ENCODE data around the gene ACACB.
"Not testable (repeated sequence)": the region's sequence is repeated elsewhere in the genome, so short reads cannot be mapped to it uniquely, and the experiment has no call there.

Gene ACACB

DNA sequence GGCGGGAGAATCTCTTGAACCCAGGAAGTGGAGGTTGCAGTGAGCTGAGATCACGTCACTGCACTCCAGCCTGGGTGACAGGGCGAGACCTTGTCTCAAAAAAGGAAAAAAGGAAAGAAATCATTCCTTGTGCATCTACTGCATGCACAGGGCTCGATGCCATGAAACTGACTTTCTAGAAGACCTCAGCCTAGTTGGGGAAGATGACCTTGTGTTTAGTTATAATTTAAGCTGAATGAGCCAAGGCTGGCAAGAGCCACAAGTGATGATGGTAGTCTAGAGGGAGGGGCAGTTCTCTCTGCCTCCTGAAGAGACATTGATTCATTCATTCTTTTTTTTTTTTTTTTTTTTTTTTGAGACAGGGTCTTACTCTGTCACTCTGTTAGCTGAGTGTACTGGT, 24.2 kb downstream of the ACACB start:
- no peak for DNase-seq (ENCODE audit: low spot score)

- no peak for DNase-seq (ENCODE audit: low spot score)
These were observed 27.8 kb downstream of the ACACB start for GRCh38 chr12:109144224-109144623.

- DNase-seq (ENCODE audit: low spot score), result not testable (repeated sequence)
These were observed 30.7 kb downstream of the ACACB start for GRCh38 chr12:109147126-109147525.

GRCh38 chr12:109147954-109148353, 31.6 kb downstream of the ACACB start:
- no peak for DNase-seq (ENCODE audit: low spot score)

DNA sequence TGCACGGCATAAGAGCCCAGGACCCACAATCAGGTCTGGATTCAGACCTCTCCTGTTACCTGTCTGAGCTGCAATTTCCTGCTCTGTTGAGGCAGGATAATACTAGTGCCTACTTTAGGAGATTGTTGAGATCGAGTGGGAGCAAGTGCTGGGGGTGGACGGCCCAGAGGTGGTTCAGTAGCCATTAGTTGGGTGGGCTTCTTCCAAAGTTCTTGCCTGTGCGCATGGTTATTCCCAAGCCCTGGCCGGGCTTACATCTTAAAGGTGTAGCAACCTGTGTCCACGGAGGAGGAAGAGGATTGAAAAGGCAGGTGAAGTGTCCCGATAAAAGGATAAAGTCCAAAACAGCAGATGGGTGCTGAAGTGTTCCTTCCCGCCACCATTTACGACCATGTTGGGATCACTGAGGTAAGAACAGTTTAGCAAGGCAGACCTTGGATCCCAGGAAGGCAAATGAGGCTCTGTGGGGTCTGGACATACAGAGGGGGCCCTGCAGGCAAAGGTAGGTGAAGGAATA, 33.8 kb downstream of the ACACB start:
- DNase-seq (ENCODE audit: low spot score), result no peak

DNA sequence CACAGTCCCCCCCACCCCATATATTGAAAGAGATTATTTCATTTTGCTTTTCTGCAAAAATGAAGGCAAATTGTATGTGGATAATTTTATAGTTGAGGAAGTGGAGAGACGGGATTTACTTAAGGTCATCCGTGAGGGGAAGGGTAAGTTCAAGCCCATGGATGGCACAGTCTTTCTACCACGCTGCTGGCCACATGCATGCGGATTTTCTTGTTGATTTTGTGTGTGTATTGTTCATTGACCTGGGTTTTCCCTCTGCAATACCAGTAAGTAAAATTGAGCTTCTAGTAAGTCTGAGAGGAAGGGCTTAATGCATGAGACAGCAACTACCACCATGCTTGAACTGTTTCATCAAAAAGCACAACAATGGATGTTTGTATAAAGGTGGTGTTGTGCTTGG, 35.1 kb downstream of the ACACB start:
- no peak for DNase-seq (ENCODE audit: low spot score)

GRCh38 chr12:109153821-109154441, 37.5 kb downstream of the ACACB start:
- peak; percentile 53 for DNase-seq (ENCODE audit: low spot score)

DNA sequence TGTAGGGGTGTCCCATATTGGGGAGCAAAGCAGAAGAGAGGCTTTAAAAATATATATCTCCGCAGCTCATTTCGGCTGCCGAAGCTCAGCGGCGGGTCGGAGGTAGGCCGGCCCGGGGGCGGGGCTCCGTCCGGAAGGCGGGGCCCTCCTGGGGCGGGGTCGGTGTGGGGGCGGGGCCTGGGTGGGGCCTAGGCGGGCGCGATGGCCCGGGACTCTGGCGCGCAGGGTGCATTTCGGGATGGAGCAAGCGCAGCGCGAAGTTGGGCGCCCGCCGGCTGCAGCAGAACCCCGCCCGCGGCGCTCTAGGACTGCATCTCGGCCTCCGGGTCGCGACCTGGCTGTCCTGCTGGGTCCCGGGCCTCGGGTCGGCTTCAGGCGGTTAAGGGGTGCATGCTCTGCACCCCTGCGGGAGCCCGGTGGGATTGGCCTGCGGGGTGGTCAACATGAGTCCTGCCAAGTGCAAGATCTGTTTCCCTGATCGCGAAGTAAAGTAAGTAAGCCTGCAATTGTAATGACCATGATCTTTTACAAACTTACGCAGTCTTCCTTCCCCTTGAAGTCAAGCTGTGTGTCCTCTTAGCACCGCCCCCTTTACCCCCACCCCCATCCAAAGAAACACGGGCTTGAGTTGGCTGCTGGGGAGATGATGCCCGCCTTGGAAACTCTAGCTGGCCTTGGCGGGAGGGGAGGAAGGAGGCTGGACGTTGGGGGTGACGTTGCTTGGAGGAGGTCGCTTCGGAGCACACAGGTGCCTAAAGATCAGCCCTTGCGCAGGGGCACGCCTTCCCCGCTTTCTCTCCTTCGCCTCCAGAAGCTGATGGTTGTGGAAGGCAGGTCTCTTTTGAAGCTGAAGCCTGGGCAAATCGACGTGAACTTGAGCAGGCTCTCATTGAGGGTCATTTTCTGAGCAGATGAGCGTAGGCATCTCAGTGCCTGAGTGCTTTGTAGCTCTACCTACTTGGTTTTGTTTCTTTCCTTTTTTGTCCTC, 38.4 kb downstream of the ACACB start:
- peak; percentile 83 for DNase-seq (ENCODE audit: low spot score)

- no peak for DNase-seq (ENCODE audit: low spot score)
These were observed 39.6 kb downstream of the ACACB start for GRCh38 chr12:109156036-109156435.

DNA sequence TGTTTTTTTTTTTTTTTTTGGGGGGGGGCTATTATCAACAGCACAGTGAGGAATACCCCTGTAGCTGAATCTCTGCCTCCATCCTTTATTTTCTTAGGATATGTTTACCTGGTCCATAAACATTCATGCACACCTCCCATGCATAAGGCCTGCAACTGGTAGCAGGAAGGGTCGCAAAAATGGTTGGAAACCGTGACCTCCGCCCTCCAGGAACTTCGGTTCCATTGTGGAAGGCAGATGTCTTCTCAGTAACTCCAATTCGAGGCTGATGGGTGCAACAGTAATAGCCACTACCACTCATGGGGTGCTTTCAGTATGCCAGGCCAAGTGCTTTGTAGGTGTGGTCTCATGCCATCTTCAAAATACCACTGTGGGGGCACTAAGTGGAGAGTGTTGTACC, 40.2 kb downstream of the ACACB start:
- no peak for DNase-seq (ENCODE audit: low spot score)

DNA sequence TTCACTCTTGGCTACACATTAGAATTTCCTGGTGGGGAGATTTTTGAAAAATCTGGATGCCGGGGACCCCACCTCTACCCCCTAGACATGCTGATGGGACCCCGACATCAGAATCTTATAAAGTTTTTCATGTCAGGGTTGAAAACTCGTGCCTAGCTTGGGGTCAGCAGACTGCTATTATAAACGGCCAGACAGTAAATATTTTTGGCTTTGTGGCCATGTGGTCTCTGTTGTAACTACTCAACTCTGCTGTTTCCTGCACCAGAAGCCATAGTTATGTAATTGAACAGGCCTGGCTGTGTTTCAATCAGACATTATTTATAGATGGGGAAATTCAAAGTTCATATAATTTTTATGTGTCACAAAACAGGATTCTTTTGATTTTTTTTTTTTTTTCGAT, 41.6 kb downstream of the ACACB start:
- no peak for DNase-seq (ENCODE audit: low spot score)

GRCh38 chr12:109160433-109160832, 44.0 kb downstream of the ACACB start:
- no peak for DNase-seq (ENCODE audit: low spot score)

- DNase-seq (ENCODE audit: low spot score), result no peak
These were observed 44.5 kb downstream of the ACACB start for GRCh38 chr12:109160873-109161272.

GRCh38 chr12:109162551-109162950, 46.2 kb downstream of the ACACB start:
- DNase-seq (ENCODE audit: low spot score), result no peak

GRCh38 chr12:109163167-109163566, 46.8 kb downstream of the ACACB start:
- DNase-seq (ENCODE audit: low spot score), result no peak

- DNase-seq (ENCODE audit: low spot score), result no peak
These were observed 49.2 kb downstream of the ACACB start for GRCh38 chr12:109165599-109165998.

- no peak for DNase-seq (ENCODE audit: low spot score)
These were observed 50.0 kb downstream of the ACACB start for GRCh38 chr12:109166371-109166770.

- DNase-seq (ENCODE audit: low spot score), result no peak
These were observed 51.4 kb downstream of the ACACB start for GRCh38 chr12:109167781-109168180.

- DNase-seq (ENCODE audit: low spot score), result no peak
These were observed 52.9 kb downstream of the ACACB start for GRCh38 chr12:109169262-109169661.

GRCh38 chr12:109169686-109170085, 53.3 kb downstream of the ACACB start:
- no peak for DNase-seq (ENCODE audit: low spot score)

GRCh38 chr12:109170324-109170723, 53.9 kb downstream of the ACACB start:
- no peak for DNase-seq (ENCODE audit: low spot score)

GRCh38 chr12:109172787-109173186, 56.4 kb downstream of the ACACB start:
- DNase-seq (ENCODE audit: low spot score), result not testable (repeated sequence)

Measured in HuH-7 (cell line).